CD4-positive, alpha-beta T cell treated with Interleukin-10 for 1 hour (primary cell): ENCODE results near the gene MMP3.

Source experiments
- DNase-seq: peaks from one replicate; pipeline ENCODE4 v3.0.0-alpha.2; 2020

MMP3 gene

GRCh38 chr11:102788334-102788995 is 54.9 kb downstream of the MMP3 start:
- no peak for DNase-seq
